HepG2 (cell line): Measurements from ENCODE around the gene HS2ST1. TPM values are rescaled to one million over a fixed set of nuclear protein-coding genes. Genes with fewer than 3 reads are reported as not detected.
A peak's percentile ranks its signal among the peaks of the same experiment; 100 is the strongest.

Experiments used
- CBX1 ChIP-seq: IDR thresholded peaks from one replicate; pipeline ENCODE4 v1.6.1; 2016; ENCODE audit warnings: antibody characterized with exemption, low read depth
- FOSL1 ChIP-seq: sonication (generic); formaldehyde crosslinking; IDR thresholded peaks from 2 replicates; pipeline ENCODE4 v1.9.0; 2021; ENCODE audit warnings: missing genetic modification reagents, borderline replicate concordance
- KMT2A ChIP-seq: sonication (generic); formaldehyde crosslinking; IDR thresholded peaks from 2 replicates; pipeline ENCODE4 v1.4.0; 2020; ENCODE audit warnings: missing genetic modification reagents
- LRRFIP1 ChIP-seq: sonication (generic); formaldehyde crosslinking; conservative IDR thresholded peaks from 2 replicates; pipeline ENCODE4 v1.4.0; 2020; ENCODE audit warnings: missing genetic modification reagents
- NFKBIZ ChIP-seq: IDR thresholded peaks from 2 replicates; pipeline ENCODE4 v1.6.1; 2018; ENCODE audit warnings: missing genetic modification reagents, missing compliant biosample characterization
- NKX3-1 ChIP-seq: sonication (generic); formaldehyde crosslinking; IDR thresholded peaks from 2 replicates; pipeline ENCODE4 v1.5.0; 2020; ENCODE audit warnings: missing genetic modification reagents
- NPAS2 ChIP-seq: sonication (generic); formaldehyde crosslinking; IDR thresholded peaks from 2 replicates; pipeline ENCODE4 v1.8.0; 2022; ENCODE audit warnings: mild to moderate bottlenecking, missing genetic modification reagents, borderline replicate concordance
- STAT6 ChIP-seq: sonication (generic); formaldehyde crosslinking; IDR thresholded peaks from 2 replicates; pipeline ENCODE4 v1.4.0; 2020; ENCODE audit warnings: missing genetic modification reagents, mild to moderate bottlenecking, borderline replicate concordance
- TBX2 ChIP-seq: sonication (generic); formaldehyde crosslinking; IDR thresholded peaks from 2 replicates; pipeline ENCODE4 v1.5.0; 2020; ENCODE audit warnings: missing genetic modification reagents, mild to moderate bottlenecking, borderline replicate concordance
- YEATS2 ChIP-seq: sonication (generic); formaldehyde crosslinking; IDR thresholded peaks from 2 replicates; pipeline ENCODE4 v1.4.0; 2020; ENCODE audit warnings: missing genetic modification reagents, borderline replicate concordance
- ZBTB49 ChIP-seq: sonication (generic); formaldehyde crosslinking; IDR thresholded peaks from 2 replicates; pipeline ENCODE4 v1.4.0; 2020; ENCODE audit warnings: missing genetic modification reagents, borderline replicate concordance
- ZNF589 ChIP-seq: sonication (generic); formaldehyde crosslinking; conservative IDR thresholded peaks from 2 replicates; pipeline ENCODE4 v1.8.0; 2022; ENCODE audit warnings: mild to moderate bottlenecking, moderate library complexity, missing genetic modification reagents
- ZUFSP ChIP-seq: sonication (generic); formaldehyde crosslinking; IDR thresholded peaks from 2 replicates; pipeline ENCODE4 v1.9.0; 2021; ENCODE audit warnings: missing genetic modification reagents, mild to moderate bottlenecking, borderline replicate concordance
- ZZZ3 ChIP-seq: sonication (generic); formaldehyde crosslinking; IDR thresholded peaks from 2 replicates; pipeline ENCODE4 v1.4.0; 2020; ENCODE audit warnings: missing genetic modification reagents, mild to moderate bottlenecking, borderline replicate concordance
- polyA plus RNA-seq, 8 experiments: library from polyadenylated mRNA; depleted of rRNA in 3 of 8; stranded (reverse) in 7 of 8; unstranded in 1 of 8; fragments of >200 nt; fragmentation: Illumina TruSeq in 4 of 8; extraction: Trizol in 4 of 8; gene quantifications; 2 replicates each; pipeline versions ENCODE4 v1.2.1 to v1.2.3, GENCODE V29; 2011 to 2016; ENCODE audit warnings: low read depth in 4 of 8, missing spikeins in 1 of 8, mixed read lengths in 1 of 8; ENCODE audit not compliant: insufficient read depth in 1 of 8
- total RNA-seq, 5 experiments: library from RNA; depleted of rRNA; stranded (reverse); fragments of >200 nt; fragmentation: Illumina TruSeq; extraction: Trizol; gene quantifications; 2 replicates each; pipeline ENCODE4 v1.2.3, GENCODE V29; 2016; ENCODE audit warnings: low read depth in 1 of 5
- TF ChIP-seq, protein P1 (sequence below): sonication (generic); formaldehyde crosslinking; IDR thresholded peaks from 2 replicates; pipeline ENCODE4 v1.5.0; 2020; ENCODE audit warnings: missing genetic modification reagents, mild to moderate bottlenecking, borderline replicate concordance
- TF ChIP-seq, protein P2 (sequence below): sonication (generic); formaldehyde crosslinking; IDR thresholded peaks from 2 replicates; pipeline ENCODE4 v1.8.0; 2023; ENCODE audit warnings: mild to moderate bottlenecking, missing genetic modification reagents

The HS2ST1 gene
- total and polyA plus RNA-seq, 2 of the 13 experiments (the other 11 are each of a cell fraction or from before 2014, with no cell fraction given) = 22.1 to 58.7 TPM

GRCh38 chr1:86933562-86934377 is 19.3 kb downstream of the HS2ST1 start (continued):
- no peak for TF ChIP-seq ZUFSP (CRISPR knock-in tag)
- TF ChIP-seq LRRFIP1 (CRISPR knock-in tag) = no peak
- 0 out of 2 replicates have a peak, but pooled peaks have one; percentile 33 for TF ChIP-seq NKX3-1
- no peak for TF ChIP-seq FOSL1 (CRISPR knock-in tag)
- TF ChIP-seq TBX2 (CRISPR knock-in tag) = 0 out of 2 replicates have a peak, but pooled peaks have one; percentile 17
- TF ChIP-seq NPAS2 (CRISPR knock-in tag) = no peak
- TF ChIP-seq STAT6 (CRISPR knock-in tag) = no peak
- TF ChIP-seq ZBTB49 (CRISPR knock-in tag) = no peak
- no peak for TF ChIP-seq YEATS2 (CRISPR knock-in tag)
- TF ChIP-seq NFKBIZ (CRISPR knock-in tag) = no peak
- TF ChIP-seq, protein P1, sequence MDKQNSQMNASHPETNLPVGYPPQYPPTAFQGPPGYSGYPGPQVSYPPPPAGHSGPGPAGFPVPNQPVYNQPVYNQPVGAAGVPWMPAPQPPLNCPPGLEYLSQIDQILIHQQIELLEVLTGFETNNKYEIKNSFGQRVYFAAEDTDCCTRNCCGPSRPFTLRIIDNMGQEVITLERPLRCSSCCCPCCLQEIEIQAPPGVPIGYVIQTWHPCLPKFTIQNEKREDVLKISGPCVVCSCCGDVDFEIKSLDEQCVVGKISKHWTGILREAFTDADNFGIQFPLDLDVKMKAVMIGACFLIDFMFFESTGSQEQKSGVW = no peak
- no peak for TF ChIP-seq ZNF589
- TF ChIP-seq, protein P2, sequence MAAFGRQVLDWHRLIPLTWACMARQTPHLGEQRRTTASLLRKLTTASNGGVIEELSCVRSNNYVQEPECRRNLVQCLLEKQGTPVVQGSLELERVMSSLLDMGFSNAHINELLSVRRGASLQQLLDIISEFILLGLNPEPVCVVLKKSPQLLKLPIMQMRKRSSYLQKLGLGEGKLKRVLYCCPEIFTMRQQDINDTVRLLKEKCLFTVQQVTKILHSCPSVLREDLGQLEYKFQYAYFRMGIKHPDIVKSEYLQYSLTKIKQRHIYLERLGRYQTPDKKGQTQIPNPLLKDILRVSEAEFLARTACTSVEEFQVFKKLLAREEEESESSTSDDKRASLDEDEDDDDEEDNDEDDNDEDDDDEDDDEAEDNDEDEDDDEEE (CRISPR knock-in tag) = no peak
- no peak for TF ChIP-seq ZZZ3 (CRISPR knock-in tag)
- TF ChIP-seq KMT2A (CRISPR knock-in tag) = 0 out of 2 replicates have a peak, but pooled peaks have one; percentile 15
- TF ChIP-seq CBX1 = no peak
